Nephron (organoid): Measurements from ENCODE around the gene SEPTIN12.

Source experiments
- H3K27ac Mint-ChIP-seq, 3 experiments: 2 replicates each; pipeline ENCODE4 v1.8.0; 2020; ENCODE audit warnings: mixed read lengths in 3 of 3, mild to moderate bottlenecking in 2 of 3, moderate library complexity in 1 of 3
- H3K27me3 Mint-ChIP-seq: 2 replicates; pipeline ENCODE4 v1.8.0; 2021; ENCODE audit warnings: low read depth, mild to moderate bottlenecking, moderate library complexity, mixed read lengths
- H3K36me3 Mint-ChIP-seq: 2 replicates; pipeline ENCODE4 v1.8.0; 2020; ENCODE audit warnings: low read depth, mixed read lengths
- H3K4me1 Mint-ChIP-seq: 2 replicates; pipeline ENCODE4 v1.8.0; 2020; ENCODE audit warnings: mixed read lengths
- H3K4me3 Mint-ChIP-seq, 3 experiments: 2 replicates each; pipeline ENCODE4 v1.8.0; 2020; ENCODE audit warnings: mild to moderate bottlenecking in 3 of 3, mixed read lengths in 3 of 3, moderate library complexity in 2 of 3
- H3K9me3 Mint-ChIP-seq: 2 replicates; pipeline ENCODE4 v1.8.0; 2020; ENCODE audit warnings: mixed read lengths
- TF ChIP-seq, protein P1 (sequence below), 3 experiments: fragments of 200-600 bp; sonication (generic); IDR thresholded peaks; one replicate each; pipeline ENCODE4 v1.5.0; 2021; ENCODE audit warnings: antibody characterized with exemption in 3 of 3; ENCODE audit not compliant: unreplicated experiment in 3 of 3

SEPTIN12 gene

DNA sequence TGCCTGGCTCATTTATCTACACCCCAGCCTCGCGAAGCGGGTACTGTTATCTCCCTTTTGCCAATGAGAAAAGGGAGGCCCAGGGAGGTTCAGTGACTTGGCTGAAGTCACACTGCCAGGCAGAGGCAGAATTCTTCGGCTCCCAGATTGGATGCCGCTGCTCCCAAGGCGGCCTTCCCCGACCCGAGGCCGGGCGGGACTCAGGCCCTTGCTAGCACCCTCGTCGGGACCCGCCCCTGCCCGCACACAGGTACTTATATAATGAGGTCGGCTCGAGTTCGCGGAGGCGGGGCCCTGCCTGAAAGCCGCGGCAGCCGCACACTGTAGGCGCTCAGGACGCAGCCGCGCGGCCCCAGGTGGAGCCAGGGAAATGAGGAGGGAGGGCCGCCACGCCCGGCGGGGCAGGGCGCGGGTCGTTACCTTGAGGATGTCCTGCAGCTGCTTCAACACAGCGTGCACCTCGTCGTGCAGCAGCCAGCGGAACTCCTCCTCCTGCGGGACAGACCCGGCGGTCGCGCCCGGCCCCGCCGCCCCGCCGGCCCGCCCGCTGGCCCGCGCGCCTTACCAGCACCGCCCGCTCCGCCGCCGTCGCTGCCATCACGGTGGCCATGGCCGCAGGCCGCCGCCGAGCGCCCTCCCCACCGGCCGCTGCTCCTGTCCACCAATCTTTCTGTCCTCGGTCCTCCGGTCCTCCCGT is 14.0 kb upstream of the SEPTIN12 start, which contains the start of gene ROGDI:
Gene ROGDI, minus strand, starts transcription at position 672 of the 697 bp plus-strand sequence. Its CDS starts 62 bp downstream, at position 610.
- peaks cover 20% of the 10 kb centered on the region for H3K4me1 Mint-ChIP-seq
- no peaks in the 10 kb centered on the region for H3K27me3 Mint-ChIP-seq
- no peaks in the 10 kb centered on the region for H3K9me3 Mint-ChIP-seq
- peak within 1 kb of the TSS; percentile 89 to 91 (median 89) for H3K4me3 Mint-ChIP-seq
- peak within 1 kb of the TSS; percentile 88 to 94 (median 93) for H3K27ac Mint-ChIP-seq
- peaks cover 17% of the 10 kb centered on the region for H3K36me3 Mint-ChIP-seq
- TF ChIP-seq, protein P1, sequence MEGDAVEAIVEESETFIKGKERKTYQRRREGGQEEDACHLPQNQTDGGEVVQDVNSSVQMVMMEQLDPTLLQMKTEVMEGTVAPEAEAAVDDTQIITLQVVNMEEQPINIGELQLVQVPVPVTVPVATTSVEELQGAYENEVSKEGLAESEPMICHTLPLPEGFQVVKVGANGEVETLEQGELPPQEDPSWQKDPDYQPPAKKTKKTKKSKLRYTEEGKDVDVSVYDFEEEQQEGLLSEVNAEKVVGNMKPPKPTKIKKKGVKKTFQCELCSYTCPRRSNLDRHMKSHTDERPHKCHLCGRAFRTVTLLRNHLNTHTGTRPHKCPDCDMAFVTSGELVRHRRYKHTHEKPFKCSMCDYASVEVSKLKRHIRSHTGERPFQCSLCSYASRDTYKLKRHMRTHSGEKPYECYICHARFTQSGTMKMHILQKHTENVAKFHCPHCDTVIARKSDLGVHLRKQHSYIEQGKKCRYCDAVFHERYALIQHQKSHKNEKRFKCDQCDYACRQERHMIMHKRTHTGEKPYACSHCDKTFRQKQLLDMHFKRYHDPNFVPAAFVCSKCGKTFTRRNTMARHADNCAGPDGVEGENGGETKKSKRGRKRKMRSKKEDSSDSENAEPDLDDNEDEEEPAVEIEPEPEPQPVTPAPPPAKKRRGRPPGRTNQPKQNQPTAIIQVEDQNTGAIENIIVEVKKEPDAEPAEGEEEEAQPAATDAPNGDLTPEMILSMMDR (IDR thresholded peaks at IDR 0.05; ENCODE audit: unreplicated experiment in 3 of 3), result no peak

- no peaks in the 10 kb centered on the region for H3K9me3 Mint-ChIP-seq
- TF ChIP-seq, protein P1 (IDR thresholded peaks at IDR 0.05; ENCODE audit: unreplicated experiment in 3 of 3), result no peak
- peaks cover 20% of the 10 kb centered on the region for H3K4me1 Mint-ChIP-seq
- H3K27me3 Mint-ChIP-seq, result no peaks in the 10 kb centered on the region
- H3K27ac Mint-ChIP-seq, result peak overlapping the region in 1 of 3 experiments; percentile 73
- H3K36me3 Mint-ChIP-seq, result peaks cover 16% of the 10 kb centered on the region
- peak overlapping the region; percentile 87 to 91 (median 89) for H3K4me3 Mint-ChIP-seq
These were observed 13.2 kb upstream of the SEPTIN12 start for GRCh38 chr16:4801051-4801961.

DNA sequence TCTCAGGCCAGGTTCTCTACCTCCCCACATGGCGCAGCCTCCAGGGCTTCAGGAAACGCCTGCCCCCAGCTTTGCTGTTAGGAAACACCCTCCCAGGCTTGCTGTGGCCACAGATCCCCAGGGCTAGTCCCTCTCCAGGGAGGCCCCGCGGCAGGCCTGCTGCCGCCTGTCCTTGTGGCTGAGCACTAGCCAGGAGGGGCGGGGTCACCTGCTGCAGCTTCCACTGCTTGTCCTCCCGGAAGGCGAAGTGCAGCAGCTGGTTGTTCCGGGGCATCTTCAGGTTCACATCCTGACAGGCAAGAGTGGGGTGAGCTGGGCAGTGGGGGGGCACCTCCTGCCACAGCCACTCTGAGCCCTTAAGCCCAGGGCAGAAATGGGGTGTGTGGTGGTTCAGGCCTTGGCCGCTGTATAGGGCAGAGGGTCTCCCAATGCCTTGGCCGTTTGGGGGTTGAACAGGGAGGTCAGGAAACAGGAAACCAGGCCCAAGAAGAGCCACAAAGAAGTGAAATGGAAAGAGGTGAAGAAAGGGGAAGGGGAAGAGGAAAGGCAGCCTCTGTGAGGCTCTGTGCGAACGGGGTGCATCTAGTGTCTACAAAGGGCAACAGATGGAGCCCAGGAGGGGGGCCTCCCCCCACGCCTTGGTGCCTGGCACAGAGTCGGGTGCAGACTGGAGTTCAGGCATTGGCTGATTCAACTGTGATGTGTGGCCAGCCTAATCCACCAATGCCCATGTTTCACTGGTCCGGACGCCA is 12.3 kb upstream of the SEPTIN12 start:
- H3K36me3 Mint-ChIP-seq, result peaks cover 13% of the 10 kb centered on the region
- H3K27me3 Mint-ChIP-seq, result no peaks in the 10 kb centered on the region
- H3K27ac Mint-ChIP-seq, result peak overlapping the region in 2 of 3 experiments; percentile 48 to 63
- H3K4me1 Mint-ChIP-seq, result peaks cover 20% of the 10 kb centered on the region
- no peaks in the 10 kb centered on the region for H3K9me3 Mint-ChIP-seq
- peak overlapping the region; percentile 87 to 91 (median 89) for H3K4me3 Mint-ChIP-seq
- TF ChIP-seq, protein P1 (IDR thresholded peaks at IDR 0.05; ENCODE audit: unreplicated experiment in 3 of 3), result no peak

GRCh38 chr16:4799171-4799855 is 11.2 kb upstream of the SEPTIN12 start:
- H3K4me3 Mint-ChIP-seq, result peak overlapping the region; percentile 35 to 70 (median 61)
- H3K27ac Mint-ChIP-seq, result no peak overlapping the region
- H3K9me3 Mint-ChIP-seq, result no peaks in the 10 kb centered on the region
- H3K27me3 Mint-ChIP-seq, result no peaks in the 10 kb centered on the region
- TF ChIP-seq, protein P1 (IDR thresholded peaks at IDR 0.05; ENCODE audit: unreplicated experiment in 3 of 3), result no peak
- peaks cover 15% of the 10 kb centered on the region for H3K4me1 Mint-ChIP-seq
- H3K36me3 Mint-ChIP-seq, result peaks cover 4% of the 10 kb centered on the region

GRCh38 chr16:4798456-4798855 is 10.3 kb upstream of the SEPTIN12 start:
- Mint-ChIP-seq H3K27ac (no peak overlapping the region), H3K4me1 (peaks cover 7% of the 10 kb centered on the region), H3K4me3 (peak overlapping the region; percentile 45 to 65 (median 53)), H3K36me3 (peaks cover 4% of the 10 kb centered on the region), H3K9me3 (no peaks in the 10 kb centered on the region), H3K27me3 (no peaks in the 10 kb centered on the region)
- TF ChIP-seq, protein P1 (IDR thresholded peaks at IDR 0.05; ENCODE audit: unreplicated experiment in 3 of 3), result no peak
